KOPT-K1 (cell line): ENCODE data around the gene CT47A7.
"Not testable (repeated sequence)": the region's sequence is repeated elsewhere in the genome, so short reads cannot be mapped to it uniquely, and the experiment has no call there.

Source experiments
- H3K27ac ChIP-seq: fragments of 200-600 bp; sonication (generic); 2 replicates; pipeline ENCODE4 v1.5.1; 2016; ENCODE audit warnings: antibody characterized with exemption, mild to moderate bottlenecking, low read depth, low read length; ENCODE audit not compliant: poor library complexity, severe bottlenecking
- H3K36me3 ChIP-seq: fragments of 200-600 bp; sonication (generic); 2 replicates; pipeline ENCODE4 v1.5.1; 2017; ENCODE audit warnings: antibody characterized with exemption, mild to moderate bottlenecking, low read length, moderate library complexity; ENCODE audit not compliant: insufficient read depth
- H3K9me3 ChIP-seq: fragments of 200-600 bp; sonication (generic); 2 replicates; pipeline ENCODE4 v1.5.1; 2017; ENCODE audit warnings: antibody characterized with exemption, low read length, mild to moderate bottlenecking; ENCODE audit not compliant: insufficient read depth, poor library complexity, severe bottlenecking

CT47A7 gene

GRCh38 chrX:120956500-120956899, at the start of gene CT47A7:
CT47A7 (minus strand) TSS chrX:120956600; CDS start chrX:120956345, 255 bp downstream.
- H3K36me3 ChIP-seq, H3K9me3 ChIP-seq, H3K27ac ChIP-seq: not testable (repeated sequence)

- Histone ChIP-seq H3K27ac (no peak overlapping the region), H3K36me3 (no peaks in the 10 kb centered on the region), H3K9me3 (no peaks in the 10 kb centered on the region)
Measured at GRCh38 chrX:121000589-121000988, 44.2 kb upstream of the CT47A7 start.

GRCh38 chrX:120999413-120999812, 43.0 kb upstream of the CT47A7 start:
- no peaks in the 10 kb centered on the region for H3K9me3 ChIP-seq
- H3K27ac ChIP-seq, result no peak overlapping the region

GRCh38 chrX:120985660-120986059, 29.3 kb upstream of the CT47A7 start, which contains the start of gene CT47A1:
CT47A1 (minus strand) TSS chrX:120985760; CDS start chrX:120985529, 231 bp downstream.
- H3K27ac ChIP-seq, H3K36me3 ChIP-seq, H3K9me3 ChIP-seq: not testable (repeated sequence)

More at GRCh38 chrX:120999413-120999812, 43.0 kb upstream of the CT47A7 start:
- no peaks in the 10 kb centered on the region for H3K36me3 ChIP-seq
